OCI-LY3 (cell line): Measurements from ENCODE around the gene NAV2.
A peak's percentile ranks its signal among the peaks of the same experiment; 100 is the strongest.

ENCODE experiments used
- H2AFZ ChIP-seq: fragments of 200-600, 300-600 bp; shearing (Covaris generic); 2 replicates; pipeline ENCODE4 v1.6.0; 2014; ENCODE audit warnings: antibody characterized with exemption, low read depth, low read length
- H3K27ac ChIP-seq: fragments of 200-600, 300-600 bp; sonication (generic); 2 replicates; pipeline ENCODE4 v1.5.1; 2014; ENCODE audit warnings: mild to moderate bottlenecking, low read length, moderate library complexity, mixed read lengths
- H3K27me3 ChIP-seq: fragments of 200-600, 300-600 bp; sonication (generic); 2 replicates; pipeline ENCODE4 v1.6.1; 2014; ENCODE audit warnings: low read depth, low read length, mixed read lengths
- H3K36me3 ChIP-seq: fragments of 200-600, 300-600 bp; sonication (generic); replicated peaks from 2 replicates; pipeline ENCODE3; 2014; ENCODE audit warnings: low read depth, low read length, mixed read lengths
- H3K4me1 ChIP-seq: fragments of 300-600, 200-600 bp; sonication (generic); 2 replicates; pipeline ENCODE4 v1.6.1; 2014; ENCODE audit warnings: low read length, mixed read lengths
- H3K4me2 ChIP-seq: fragments of 200-600, 300-600 bp; sonication (generic); 2 replicates; pipeline ENCODE4 v1.6.1; 2014; ENCODE audit warnings: low read length, mixed read lengths
- H3K4me3 ChIP-seq: fragments of 300-600, 200-600 bp; sonication (generic); 2 replicates; pipeline ENCODE4 v1.5.1; 2014; ENCODE audit warnings: antibody characterized with exemption, mild to moderate bottlenecking, low read length, moderate library complexity
- H3K79me2 ChIP-seq: fragments of 300-600, 200-600 bp; shearing (Covaris generic); 2 replicates; pipeline ENCODE4 v1.6.1; 2014; ENCODE audit warnings: mild to moderate bottlenecking, low read length, mixed read lengths
- H3K9ac ChIP-seq: fragments of 300-600, 200-600 bp; shearing (Covaris generic); 2 replicates; pipeline ENCODE4 v1.6.0; 2014; ENCODE audit warnings: mild to moderate bottlenecking, low read length, moderate library complexity
- H3K9me3 ChIP-seq: fragments of 200-600, 300-600 bp; shearing (Covaris generic); 2 replicates; pipeline ENCODE4 v1.6.1; 2014; ENCODE audit warnings: low read length, mixed read lengths; ENCODE audit not compliant: insufficient read depth
- H4K20me1 ChIP-seq: fragments of 200-600, 300-600 bp; sonication (generic); 2 replicates; pipeline ENCODE4 v1.6.1; 2016; ENCODE audit warnings: low read length, mixed read lengths; ENCODE audit not compliant: insufficient read depth
- EZH2phosphoT487 ChIP-seq: fragments of 200-600 bp; shearing (Covaris generic); IDR thresholded peaks from 2 replicates; pipeline ENCODE4 v1.6.1; 2018; ENCODE audit warnings: antibody characterized with exemption, mixed run types, low read depth
- TF ChIP-seq, protein P1 (sequence below): fragments of 200-600, 300-600 bp; sonication (generic); IDR thresholded peaks from 2 replicates; pipeline ENCODE4 v1.5.1; 2014; ENCODE audit warnings: antibody characterized with exemption, low read length, low read depth

NAV2 gene

GRCh38 chr11:19812710-19813109, 100.1 kb downstream of the NAV2 start:
- Histone ChIP-seq H3K79me2 (no peaks in the 10 kb centered on the region), H4K20me1 (no peaks in the 10 kb centered on the region), H3K36me3 (no peaks in the 10 kb centered on the region), H3K27ac (no peak overlapping the region), H3K4me1 (no peaks in the 10 kb centered on the region), H3K4me3 (no peak overlapping the region), H3K4me2 (no peak overlapping the region), H2AFZ (no peak overlapping the region), H3K9me3 (no peaks in the 10 kb centered on the region), H3K27me3 (peaks cover 3% of the 10 kb centered on the region; the same call in 1 of the 2 replicates), H3K9ac (no peak overlapping the region)
- no peak for TF ChIP-seq EZH2phosphoT487
- TF ChIP-seq, protein P1, sequence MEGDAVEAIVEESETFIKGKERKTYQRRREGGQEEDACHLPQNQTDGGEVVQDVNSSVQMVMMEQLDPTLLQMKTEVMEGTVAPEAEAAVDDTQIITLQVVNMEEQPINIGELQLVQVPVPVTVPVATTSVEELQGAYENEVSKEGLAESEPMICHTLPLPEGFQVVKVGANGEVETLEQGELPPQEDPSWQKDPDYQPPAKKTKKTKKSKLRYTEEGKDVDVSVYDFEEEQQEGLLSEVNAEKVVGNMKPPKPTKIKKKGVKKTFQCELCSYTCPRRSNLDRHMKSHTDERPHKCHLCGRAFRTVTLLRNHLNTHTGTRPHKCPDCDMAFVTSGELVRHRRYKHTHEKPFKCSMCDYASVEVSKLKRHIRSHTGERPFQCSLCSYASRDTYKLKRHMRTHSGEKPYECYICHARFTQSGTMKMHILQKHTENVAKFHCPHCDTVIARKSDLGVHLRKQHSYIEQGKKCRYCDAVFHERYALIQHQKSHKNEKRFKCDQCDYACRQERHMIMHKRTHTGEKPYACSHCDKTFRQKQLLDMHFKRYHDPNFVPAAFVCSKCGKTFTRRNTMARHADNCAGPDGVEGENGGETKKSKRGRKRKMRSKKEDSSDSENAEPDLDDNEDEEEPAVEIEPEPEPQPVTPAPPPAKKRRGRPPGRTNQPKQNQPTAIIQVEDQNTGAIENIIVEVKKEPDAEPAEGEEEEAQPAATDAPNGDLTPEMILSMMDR: no peak

GRCh38 chr11:19813158-19813879, 100.7 kb downstream of the NAV2 start:
- H3K27me3 ChIP-seq: peaks cover 3% of the 10 kb centered on the region; the same call in 1 of the 2 replicates
- no peaks in the 10 kb centered on the region for H4K20me1 ChIP-seq
- no peak overlapping the region for H3K4me3 ChIP-seq
- H3K4me2 ChIP-seq: no peak overlapping the region
- TF ChIP-seq, protein P1: no peak
- TF ChIP-seq EZH2phosphoT487: no peak
- H3K9ac ChIP-seq: no peak overlapping the region
- H3K36me3 ChIP-seq: no peaks in the 10 kb centered on the region
- no peak overlapping the region for H3K27ac ChIP-seq
- H3K4me1 ChIP-seq: no peaks in the 10 kb centered on the region
- no peaks in the 10 kb centered on the region for H3K79me2 ChIP-seq
- H3K9me3 ChIP-seq: no peaks in the 10 kb centered on the region
- no peak overlapping the region for H2AFZ ChIP-seq

GRCh38 chr11:19814421-19814820, 101.8 kb downstream of the NAV2 start:
- TF ChIP-seq, protein P1: peak; percentile 27
- no peak for TF ChIP-seq EZH2phosphoT487
- H3K27me3 ChIP-seq: peaks cover 9% of the 10 kb centered on the region
- H3K4me3 ChIP-seq: no peak overlapping the region
- H3K27ac ChIP-seq: no peak overlapping the region
- H3K4me2 ChIP-seq: no peak overlapping the region
- no peaks in the 10 kb centered on the region for H3K9me3 ChIP-seq
- H3K4me1 ChIP-seq: no peaks in the 10 kb centered on the region
- H3K79me2 ChIP-seq: no peaks in the 10 kb centered on the region
- H3K9ac ChIP-seq: no peak overlapping the region
- H2AFZ ChIP-seq: no peak overlapping the region
- H4K20me1 ChIP-seq: no peaks in the 10 kb centered on the region
- no peaks in the 10 kb centered on the region for H3K36me3 ChIP-seq

- Histone ChIP-seq H3K36me3 (no peaks in the 10 kb centered on the region), H2AFZ (no peak overlapping the region), H3K79me2 (no peaks in the 10 kb centered on the region), H3K9ac (no peak overlapping the region), H3K27ac (no peak overlapping the region), H3K27me3 (peaks cover 19% of the 10 kb centered on the region), H4K20me1 (no peaks in the 10 kb centered on the region), H3K4me2 (no peak overlapping the region), H3K4me1 (no peaks in the 10 kb centered on the region), H3K4me3 (no peak overlapping the region), H3K9me3 (no peaks in the 10 kb centered on the region)
- TF ChIP-seq, protein P1: no peak
- no peak for TF ChIP-seq EZH2phosphoT487
These were observed 103.4 kb downstream of the NAV2 start for GRCh38 chr11:19816040-19816439.
